H1 (cell line): ENCODE results near the gene POP7. TPM values are rescaled to one million over a fixed set of nuclear protein-coding genes. Genes with fewer than 3 reads are reported as not detected.
"Not testable (repeated sequence)": the region's sequence is repeated elsewhere in the genome, so short reads cannot be mapped to it uniquely, and the experiment has no call there.

ENCODE experiments used
- CTCF ChIA-PET: fragments of 300-600 bp; sonication (Branson Sonifier 250); formaldehyde crosslinking; loops from one replicate; lab custom pipeline; 2021; ENCODE audit not compliant: partially characterized antibody; lab: Charles Lee
- POLR2A ChIA-PET: fragments of 300-600 bp; sonication (Branson Sonifier 250); formaldehyde crosslinking; loops from one replicate; lab custom pipeline; 2021; ENCODE audit warnings: inconsistent platforms; ENCODE audit not compliant: partially characterized antibody; lab: Charles Lee
- DNase-seq, 2 experiments: peaks; one replicate each; pipeline versions ENCODE4 v3.0.0 to v3.0.0-alpha.2; 2010 to 2022; ENCODE audit warnings: low spot score in 2 of 2, low read depth in 1 of 2, mixed read lengths in 1 of 2
- FAIRE-seq: peaks from 2 replicates; lab custom pipeline; 2011; peaks lifted over from hg19 to GRCh38; lab: Jason Lieb, UNC
- H2AFZ ChIP-seq: 2 replicates; pipeline ENCODE4 v1.8.1; 2012; ENCODE audit warnings: low read length, inconsistent platforms
- H2AK5ac ChIP-seq: 2 replicates; pipeline ENCODE4 v1.6.1; 2013; ENCODE audit warnings: low read depth, low read length
- H2BK120ac ChIP-seq: replicated peaks from 2 replicates; pipeline ENCODE3; 2013; ENCODE audit warnings: low read depth, low read length, inconsistent platforms
- H2BK12ac ChIP-seq: 2 replicates; pipeline ENCODE4 v1.6.1; 2013; ENCODE audit warnings: low read depth, low read length
- H2BK15ac ChIP-seq: 2 replicates; pipeline ENCODE4 v1.6.1; 2013; ENCODE audit warnings: low read length
- H2BK20ac ChIP-seq: 2 replicates; pipeline ENCODE4 v1.6.1; 2013; ENCODE audit warnings: low read length
- H2BK5ac ChIP-seq: 2 replicates; pipeline ENCODE4 v1.6.1; 2013; ENCODE audit warnings: low read depth, low read length
- H3K14ac ChIP-seq: 2 replicates; pipeline ENCODE4 v1.6.1; 2013; ENCODE audit warnings: inconsistent platforms; ENCODE audit not compliant: insufficient read length
- H3K18ac ChIP-seq: 2 replicates; pipeline ENCODE4 v1.6.1; 2013; ENCODE audit warnings: low read length; ENCODE audit errors: extremely low read depth
- H3K23ac ChIP-seq: 2 replicates; pipeline ENCODE4 v1.6.1; 2013; ENCODE audit warnings: inconsistent platforms; ENCODE audit not compliant: insufficient read length
- H3K23me2 ChIP-seq: 2 replicates; pipeline ENCODE4 v1.6.1; 2013; ENCODE audit warnings: low read depth, low read length
- H3K27ac ChIP-seq: 2 replicates; pipeline ENCODE4 v1.6.1; 2011; ENCODE audit warnings: low read depth, low read length, inconsistent platforms
- H3K27me3 ChIP-seq, 4 experiments: replicated peaks in 1 of 4; 1 replicate in 1 of 4; 2 replicates in 3 of 4; pipeline versions ENCODE4 v1.6.1 to v1.8.1; 2011 to 2013; ENCODE audit warnings: low read length in 3 of 4, mild to moderate bottlenecking in 3 of 4, inconsistent platforms in 2 of 4, mixed read lengths in 2 of 4, moderate library complexity in 1 of 4; ENCODE audit not compliant: control insufficient read depth in 3 of 4, insufficient read depth in 3 of 4; ENCODE audit errors: extremely low read depth in 1 of 4
- H3K36me3 ChIP-seq, 4 experiments: 2 replicates each; pipeline versions ENCODE4 v1.6.1 to v1.8.1; 2011 to 2013; ENCODE audit warnings: mild to moderate bottlenecking in 4 of 4, low read length in 3 of 4, moderate library complexity in 2 of 4, control low read depth in 1 of 4, inconsistent platforms in 1 of 4; ENCODE audit not compliant: insufficient read depth in 4 of 4, control insufficient read depth in 2 of 4
- H3K4ac ChIP-seq: replicated peaks from 2 replicates; pipeline ENCODE3; 2013; ENCODE audit warnings: low read length, low read depth, mixed read lengths, inconsistent platforms; ENCODE audit not compliant: insufficient read length
- H3K4me1 ChIP-seq, 4 experiments: replicated peaks in 1 of 4; 1 replicate in 1 of 4; 2 replicates in 3 of 4; pipeline versions ENCODE4 v1.6.1 to v1.8.1; 2011 to 2013; ENCODE audit warnings: low read length in 3 of 4, inconsistent platforms in 2 of 4, mixed read lengths in 1 of 4; ENCODE audit not compliant: insufficient read depth in 4 of 4, control insufficient read depth in 3 of 4
- H3K4me2 ChIP-seq, 2 experiments: 2 replicates each; pipeline versions ENCODE4 v1.6.1 to v1.8.1; 2011 to 2013; ENCODE audit warnings: low read depth in 2 of 2, low read length in 2 of 2, control low read depth in 1 of 2, inconsistent platforms in 1 of 2, mild to moderate bottlenecking in 1 of 2; ENCODE audit not compliant: insufficient read depth in 1 of 2
- H3K4me3 ChIP-seq, 4 experiments: fragments of 200-600, 300-600 bp in 1 of 4; sonication (generic), shearing (Covaris generic), sonication (Bioruptor Twin) in 1 of 4; 2 replicates each; pipeline versions ENCODE4 v1.5.1 to v1.8.1; 2011 to 2016; ENCODE audit warnings: low read length in 4 of 4, low read depth in 3 of 4, control low read depth in 2 of 4, inconsistent platforms in 2 of 4, mild to moderate bottlenecking in 2 of 4, mixed read lengths in 1 of 4, moderate library complexity in 1 of 4; ENCODE audit not compliant: insufficient read depth in 2 of 4; ENCODE audit errors: extremely low read depth in 1 of 4
- H3K56ac ChIP-seq: replicated peaks from 2 replicates; pipeline ENCODE3; 2013; ENCODE audit warnings: low read depth, mild to moderate bottlenecking, mixed read lengths, low read length, inconsistent platforms; ENCODE audit not compliant: insufficient read length
- H3K79me1 ChIP-seq: 2 replicates; pipeline ENCODE4 v1.6.1; 2013; ENCODE audit warnings: low read depth, low read length, control low read depth
- H3K79me2 ChIP-seq, 2 experiments: 2 replicates each; pipeline versions ENCODE4 v1.6.1 to v1.8.1; 2012 to 2013; ENCODE audit warnings: low read length in 2 of 2, mild to moderate bottlenecking in 2 of 2, inconsistent platforms in 1 of 2; ENCODE audit not compliant: insufficient read depth in 2 of 2, control insufficient read depth in 1 of 2
- H3K9ac ChIP-seq, 4 experiments: replicated peaks in 1 of 4; 1 replicate in 1 of 4; 2 replicates in 3 of 4; pipeline versions ENCODE4 v1.6.1 to v1.8.1; 2011 to 2013; ENCODE audit warnings: low read depth in 3 of 4, low read length in 3 of 4, control low read depth in 2 of 4, mild to moderate bottlenecking in 2 of 4, moderate library complexity in 2 of 4, inconsistent platforms in 1 of 4; ENCODE audit errors: extremely low read depth in 1 of 4
- H3K9me3 ChIP-seq, 2 experiments: 2 replicates each; pipeline versions ENCODE4 v1.6.1 to v1.8.1; 2012 to 2013; ENCODE audit warnings: mild to moderate bottlenecking in 2 of 2, moderate library complexity in 2 of 2, control low read depth in 1 of 2, inconsistent platforms in 1 of 2, low read depth in 1 of 2, low read length in 1 of 2, mixed read lengths in 1 of 2; ENCODE audit not compliant: insufficient read depth in 2 of 2
- H4K20me1 ChIP-seq, 2 experiments: replicated peaks in 1 of 2; 2 replicates each; pipeline versions ENCODE3 to v1.8.1; 2011 to 2013; ENCODE audit warnings: inconsistent platforms in 2 of 2, low read length in 2 of 2, mild to moderate bottlenecking in 1 of 2; ENCODE audit not compliant: insufficient read depth in 2 of 2, control insufficient read depth in 1 of 2
- H4K5ac ChIP-seq: 2 replicates; pipeline ENCODE4 v1.6.1; 2013; ENCODE audit warnings: low read length, low read depth, mixed read lengths, inconsistent platforms; ENCODE audit not compliant: insufficient read length
- H4K8ac ChIP-seq: 2 replicates; pipeline ENCODE4 v1.8.0; 2013; ENCODE audit warnings: mild to moderate bottlenecking, moderate library complexity, low read length, inconsistent platforms; ENCODE audit not compliant: insufficient read depth; ENCODE audit errors: extremely low read depth
- H4K91ac ChIP-seq: replicated peaks from 2 replicates; pipeline ENCODE3; 2013; ENCODE audit warnings: low read length, mixed read lengths, inconsistent platforms; ENCODE audit not compliant: insufficient read length
- CEBPB ChIP-seq: IDR thresholded peaks from 2 replicates; pipeline ENCODE4 v1.6.1; 2012; ENCODE audit warnings: low read depth, low read length
- SP4 ChIP-seq: IDR thresholded peaks from 2 replicates; pipeline ENCODE4 v1.6.1; 2012; ENCODE audit warnings: low read length, inconsistent platforms
- WGBS, 2 experiments: shearing (Covaris generic) in 1 of 2; methylation state at CpG; one replicate each; pipeline versions ENCODE4 v1.1.6 to v1.1.7; 2013 to 2015; ENCODE audit warnings: low lambda C conversion rate in 2 of 2, mixed read lengths in 2 of 2, inconsistent platforms in 1 of 2, low coverage in 1 of 2, missing lambda C conversion rate in 1 of 2; ENCODE audit not compliant: insufficient replicate concordance in 2 of 2, insufficient coverage in 1 of 2, insufficient read length in 1 of 2; ENCODE audit errors: extremely low coverage in 1 of 2, missing lambda C conversion rate in 1 of 2; 5-methylcytosine and 5-hydroxymethylcytosine counted together
- polyA plus RNA-seq, 7 experiments: library from polyadenylated mRNA; depleted of rRNA in 3 of 7; stranded (reverse) in 5 of 7; unstranded in 2 of 7; fragments of >200 nt in 5 of 7; fragments of 200-250 nt in 2 of 7; gene quantifications; 1 replicate in 5 of 7; 2 replicates in 1 of 7; 4 replicates in 1 of 7; pipeline versions ENCODE4 v1.2.1 to v1.2.3, GENCODE V29; 2011 to 2013; ENCODE audit warnings: missing spikeins in 2 of 7, mixed read lengths in 2 of 7
- total RNA-seq: library from RNA; stranded (reverse); fragmentation: NEBNext Ultra II Directional; extraction: Animal tissue kit (Norgen Biotek cat#: 25700); gene quantifications from 2 replicates; pipeline ENCODE4 v1.2.1, GENCODE V29; 2021

POP7 gene
- total and polyA plus RNA-seq, 2 of the 8 experiments (the other 6 are each of a cell fraction or from before 2014, with no cell fraction given), result 92.5 to 135 TPM

- no peak for TF ChIP-seq CEBPB
- no peak for TF ChIP-seq SP4
- TF ChIP-seq, all 59 proteins: peak for 0
Observed at GRCh38 chr7:100668069-100668449, 37.9 kb upstream of the POP7 start (continued).

GRCh38 chr7:100669106-100669505, 36.8 kb upstream of the POP7 start:
- H3K4me1 ChIP-seq, H3K18ac ChIP-seq, H3K56ac ChIP-seq, H2BK12ac ChIP-seq, H2BK5ac ChIP-seq, H4K5ac ChIP-seq, H3K4ac ChIP-seq, DNase-seq, H3K79me2 ChIP-seq, H2BK15ac ChIP-seq, H3K4me2 ChIP-seq, H3K9ac ChIP-seq, H3K36me3 ChIP-seq, H3K4me3 ChIP-seq, H3K27me3 ChIP-seq, POLR2A ChIA-PET, H2AK5ac ChIP-seq, H4K8ac ChIP-seq, H2AFZ ChIP-seq, H2BK120ac ChIP-seq, H2BK20ac ChIP-seq, H3K14ac ChIP-seq, H3K9me3 ChIP-seq, H3K79me1 ChIP-seq, FAIRE-seq, H4K20me1 ChIP-seq, H3K23me2 ChIP-seq, H3K27ac ChIP-seq, H4K91ac ChIP-seq, H3K23ac ChIP-seq: not testable (repeated sequence)
- CTCF ChIA-PET, result interaction anchor here (0.6 to 6.2 kb wide), 8 partner anchors 10 to 54 kb away, joined by 3 to 28 read pairs (median 3); no protein-coding TSS in a partner anchor
- 95% methylated on average over 12 of the region's 12 CpGs; no CpG with 5 or more reads in 1 of the 2 experiments for WGBS, 2 experiments
